Midbrain (tissue), 1 donor: ENCODE data around the gene GPR161.
A peak's percentile ranks its signal among the peaks of the same experiment; 100 is the strongest.
"Not testable (repeated sequence)": the region's sequence is repeated elsewhere in the genome, so short reads cannot be mapped to it uniquely, and the experiment has no call there.

Experiments used
- DNase-seq: peaks from one replicate; lab custom pipeline; 2025; lab: John Stamatoyannopoulos, UW

GPR161 gene

DNA sequence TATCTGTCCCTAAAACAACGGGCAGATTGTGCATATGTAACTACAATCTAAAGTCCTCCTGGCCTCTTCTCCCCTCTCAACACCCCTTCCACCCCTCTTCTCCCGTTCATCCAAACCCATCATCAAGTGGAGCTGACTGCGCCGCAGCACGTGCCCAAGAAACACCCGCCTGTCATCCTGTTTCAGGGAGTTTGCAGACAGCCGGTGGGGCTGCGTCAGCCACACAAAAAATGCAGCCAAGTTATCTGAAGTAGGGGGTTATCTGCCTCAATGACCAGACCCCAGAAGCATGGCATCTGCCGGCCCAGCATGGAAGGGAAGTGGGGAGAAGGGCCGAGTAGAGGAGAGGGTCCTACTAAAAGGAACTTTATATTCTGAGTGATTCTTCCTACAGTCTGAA lies 49.0 kb downstream of the GPR161 start:
- no peak for DNase-seq

DNA sequence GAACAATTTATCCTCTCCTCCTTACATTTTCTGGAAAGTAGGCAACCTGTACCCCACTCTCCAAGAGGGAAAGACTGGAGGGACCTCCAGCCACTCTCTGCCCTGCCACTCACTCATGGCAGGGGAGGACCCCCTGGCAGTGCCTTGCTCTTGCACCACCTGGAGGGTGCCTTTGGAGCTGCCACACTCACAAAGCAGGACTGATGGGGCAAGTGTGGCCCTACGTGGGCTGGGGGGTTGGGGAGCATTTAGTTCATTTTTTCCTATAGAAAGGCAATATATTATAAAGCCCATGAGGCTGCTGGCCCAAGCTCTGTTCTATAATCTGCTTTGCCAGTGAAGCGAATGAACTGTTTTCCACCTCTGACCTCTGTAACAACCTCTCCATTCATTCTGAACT lies 50.3 kb downstream of the GPR161 start:
- no peak for DNase-seq

- peak; percentile 54 for DNase-seq
These were observed 51.3 kb downstream of the GPR161 start for GRCh38 chr1:168085401-168085872.

GRCh38 chr1:168084396-168085231 lies 52.1 kb downstream of the GPR161 start:
- DNase-seq, result peak; percentile 29

DNA sequence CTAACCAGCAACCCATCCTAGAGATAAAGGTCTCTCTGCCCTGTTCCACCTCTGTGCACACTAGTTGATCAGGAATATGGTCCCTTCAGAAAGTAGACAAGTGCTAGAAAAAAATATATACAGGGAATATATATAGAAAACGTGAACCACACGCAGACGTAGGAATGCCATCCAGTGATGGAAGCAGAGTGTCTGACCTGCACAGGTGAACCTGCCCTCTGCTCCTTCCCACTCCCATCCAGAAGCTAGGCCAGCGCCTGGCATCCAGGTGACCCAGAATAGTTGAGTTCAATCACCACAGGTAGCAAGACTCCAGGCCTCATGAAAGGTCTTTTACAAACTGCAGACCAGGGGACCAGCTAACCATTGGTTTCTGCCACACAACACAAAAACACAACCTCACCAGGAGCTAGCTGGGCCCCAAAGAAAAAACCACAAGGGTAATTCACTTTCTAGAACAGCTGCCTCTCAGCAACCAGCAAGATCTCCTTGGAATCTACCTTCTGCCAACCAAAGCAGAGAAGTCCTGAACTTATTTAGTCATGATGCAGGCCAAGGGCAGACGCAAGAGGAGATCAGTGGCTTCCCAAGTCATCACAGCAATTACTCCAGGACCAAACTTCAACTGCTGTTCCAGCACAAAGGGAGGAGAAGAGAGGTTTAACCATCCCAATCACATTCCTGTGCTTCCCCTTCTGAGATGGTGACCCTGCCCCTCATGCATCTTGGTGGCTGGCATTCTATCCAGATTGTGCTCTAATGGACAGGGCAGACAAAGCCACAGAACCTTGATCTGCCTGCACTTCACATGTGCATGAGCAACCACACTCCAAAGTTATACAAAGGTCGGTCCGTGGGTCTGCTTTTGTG lies 53.0 kb downstream of the GPR161 start:
- DNase-seq, result no peak

DNA sequence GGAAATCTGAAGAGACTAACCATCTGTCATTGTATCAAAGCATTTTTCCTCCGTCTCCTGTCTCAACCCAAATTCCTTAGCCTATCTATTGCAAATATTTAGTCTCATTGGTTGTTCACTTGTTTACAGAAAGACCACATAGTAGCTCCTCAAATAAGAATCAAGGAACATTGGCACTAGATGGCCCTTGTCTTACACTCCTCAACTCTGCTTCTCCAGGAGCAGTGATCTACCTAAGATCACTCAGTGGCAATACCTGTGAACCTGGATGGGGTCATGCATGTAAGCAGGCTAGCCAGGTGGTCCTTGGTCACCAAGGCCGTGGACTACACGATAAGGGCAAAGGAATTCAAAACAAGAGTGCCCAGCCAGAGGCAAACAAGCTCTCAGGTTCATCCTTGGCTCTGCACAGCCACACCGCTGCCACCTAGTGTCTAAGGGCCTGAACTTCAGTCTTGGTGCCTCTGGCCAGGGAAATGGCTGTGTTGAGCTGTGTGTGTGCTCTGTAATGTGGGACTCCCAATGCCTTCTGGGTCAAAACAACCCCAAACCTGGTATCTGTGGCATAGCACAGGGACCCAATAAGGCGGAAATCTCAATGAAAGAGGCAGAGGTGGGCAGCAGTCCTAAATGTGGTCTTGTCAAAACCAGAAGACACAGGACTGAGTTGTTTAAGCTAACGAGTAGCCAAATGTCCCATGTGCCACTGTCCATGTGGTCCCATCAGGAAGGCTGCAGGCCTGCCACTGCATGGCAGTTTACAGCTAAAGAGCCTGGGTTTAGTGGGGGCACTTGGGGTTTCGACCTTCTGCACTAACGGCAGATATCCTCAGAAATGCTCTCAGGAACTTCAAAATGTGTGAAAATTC lies 54.5 kb downstream of the GPR161 start:
- peak; percentile 71 for DNase-seq

- no peak for DNase-seq
These were observed 55.2 kb downstream of the GPR161 start for GRCh38 chr1:168081373-168082007.

DNA sequence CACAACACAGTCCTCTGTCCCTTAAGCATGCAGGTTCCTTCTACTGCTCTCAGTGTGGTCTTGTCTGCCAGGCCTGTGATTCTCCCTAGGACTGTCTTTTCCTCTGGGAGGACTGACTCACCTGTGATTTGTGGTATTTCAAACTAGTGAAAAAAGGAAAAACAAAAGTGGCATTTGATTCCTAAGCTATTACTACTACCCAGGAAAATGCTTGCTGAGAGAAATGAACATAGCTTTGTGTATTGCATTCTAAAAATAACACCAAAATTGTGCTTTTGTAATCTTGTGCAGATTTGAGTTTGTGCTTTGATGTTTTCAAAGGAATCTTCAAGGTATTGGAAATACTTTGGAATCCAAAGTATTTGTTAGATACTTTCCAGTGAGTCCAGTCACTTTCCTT lies 57.0 kb downstream of the GPR161 start:
- DNase-seq, result no peak

DNA sequence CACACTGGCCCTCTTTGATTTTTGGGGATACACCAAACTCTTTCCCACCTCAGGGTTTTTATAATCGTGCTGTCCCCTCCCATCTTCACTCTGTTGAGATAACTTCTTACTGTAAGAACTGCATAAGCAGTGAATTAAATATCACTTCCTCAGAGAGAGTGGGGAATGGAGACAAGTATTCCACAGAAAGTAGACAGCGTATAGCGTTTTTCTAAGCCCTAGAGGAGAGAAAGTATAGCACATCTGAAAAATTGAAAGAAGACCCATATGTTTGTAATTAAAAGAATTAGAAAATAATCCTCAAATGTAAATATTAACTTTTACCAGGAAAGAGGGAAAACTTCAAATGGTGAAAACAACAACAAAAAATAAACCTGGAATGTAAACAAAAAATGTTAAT lies 67.3 kb downstream of the GPR161 start:
- DNase-seq, result no peak

DNA sequence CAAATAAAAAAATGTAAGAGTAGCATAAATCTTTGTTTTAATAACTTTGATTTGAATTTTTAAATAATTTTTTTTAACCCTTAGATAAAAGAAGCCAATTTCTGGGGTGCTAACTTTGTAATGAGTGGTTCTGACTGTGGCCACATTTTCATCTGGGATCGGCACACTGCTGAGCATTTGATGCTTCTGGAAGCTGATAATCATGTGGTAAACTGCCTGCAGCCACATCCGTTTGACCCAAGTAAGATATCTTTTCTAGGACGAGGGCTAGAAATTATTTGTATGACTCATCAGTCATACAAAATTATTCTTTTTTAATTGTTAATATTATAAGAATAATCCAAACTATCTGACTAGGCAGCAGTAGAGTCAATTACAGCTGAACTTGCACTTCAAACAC lies 71.2 kb downstream of the GPR161 start:
- DNase-seq, result no peak

GRCh38 chr1:168064216-168064615 lies 72.5 kb downstream of the GPR161 start:
- DNase-seq, result no peak

DNA sequence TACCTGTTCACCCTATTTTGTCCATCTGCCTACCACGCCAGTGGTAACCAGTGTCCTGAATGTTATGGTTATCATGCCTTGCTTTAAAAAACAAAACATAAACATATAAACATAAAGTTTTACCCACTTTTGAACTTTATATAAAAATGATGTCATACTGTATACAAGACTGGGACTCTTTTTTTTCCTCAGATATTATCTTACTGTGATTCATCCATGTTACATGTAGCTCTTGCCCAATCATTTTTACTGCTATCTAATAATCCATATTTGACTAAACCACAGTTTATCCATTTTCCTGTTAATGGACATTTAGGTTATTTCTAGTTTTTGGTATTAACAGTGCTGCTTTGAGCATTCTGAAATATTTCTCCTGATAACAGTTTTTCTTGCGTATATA lies 78.8 kb downstream of the GPR161 start:
- no peak for DNase-seq

- no peak for DNase-seq
These were observed 79.4 kb downstream of the GPR161 start for GRCh38 chr1:168057355-168057754.

DNA sequence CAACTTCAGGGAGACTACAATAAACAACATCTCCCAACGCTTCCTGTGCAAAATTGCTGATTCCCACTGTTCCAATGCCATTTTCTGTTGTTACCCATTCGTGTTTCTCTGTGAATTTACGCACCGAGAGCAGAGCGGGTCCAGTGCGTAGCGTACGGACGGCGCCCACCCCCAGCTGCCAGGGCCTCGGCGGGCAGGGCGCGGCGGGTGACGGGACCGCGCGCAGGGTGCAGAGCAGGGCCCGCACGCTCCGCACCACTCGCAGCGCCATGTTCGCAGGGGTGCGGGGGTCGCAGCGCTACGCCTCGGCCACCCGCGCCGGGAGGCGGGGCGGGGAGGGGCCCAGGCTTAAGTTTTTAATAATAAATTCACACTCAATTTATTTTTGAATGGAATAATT lies 80.6 kb downstream of the GPR161 start:
- DNase-seq, result not testable (repeated sequence)

DNA sequence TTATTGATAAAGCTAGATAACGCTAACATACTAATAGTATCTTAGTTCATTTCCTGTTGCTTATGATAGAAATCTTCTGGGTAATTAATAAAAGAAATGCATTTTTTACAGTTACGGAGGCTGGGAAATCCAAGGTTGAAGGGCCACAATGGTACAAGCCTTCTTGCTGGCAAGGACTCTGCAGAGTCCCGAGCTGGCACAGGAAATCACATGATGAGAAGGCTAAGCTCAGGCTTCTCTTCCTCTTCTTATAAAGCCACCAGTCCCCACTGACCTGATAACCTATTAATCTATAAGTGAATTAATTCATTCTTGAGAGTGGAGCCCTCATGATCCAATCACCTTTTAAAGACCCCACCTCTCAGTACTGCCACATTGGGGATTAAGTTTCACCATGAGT lies 82.6 kb downstream of the GPR161 start:
- DNase-seq, result peak; percentile 16

- no peak for DNase-seq
These were observed 83.0 kb downstream of the GPR161 start for GRCh38 chr1:168053681-168054080.

DNA sequence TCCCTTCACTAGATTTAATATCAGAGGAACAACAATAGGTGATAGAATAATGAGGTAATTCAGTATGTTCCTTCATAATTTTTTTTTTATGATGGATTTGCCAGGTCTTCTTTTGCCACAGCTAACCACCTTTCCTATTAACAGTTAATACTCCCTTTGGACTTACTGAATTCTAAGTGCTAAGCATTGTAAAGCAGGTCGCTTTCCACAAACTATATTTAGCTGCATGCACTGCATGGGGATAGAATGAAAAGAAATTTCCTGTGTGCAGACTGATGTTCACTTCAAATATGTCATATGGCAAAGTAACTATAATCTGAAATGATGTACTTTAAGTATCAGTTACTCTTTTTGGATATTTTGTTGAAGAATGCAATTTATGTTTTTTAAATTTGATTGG lies 85.8 kb downstream of the GPR161 start:
- no peak for DNase-seq

GRCh38 chr1:168050307-168050706 lies 86.4 kb downstream of the GPR161 start:
- no peak for DNase-seq

DNA sequence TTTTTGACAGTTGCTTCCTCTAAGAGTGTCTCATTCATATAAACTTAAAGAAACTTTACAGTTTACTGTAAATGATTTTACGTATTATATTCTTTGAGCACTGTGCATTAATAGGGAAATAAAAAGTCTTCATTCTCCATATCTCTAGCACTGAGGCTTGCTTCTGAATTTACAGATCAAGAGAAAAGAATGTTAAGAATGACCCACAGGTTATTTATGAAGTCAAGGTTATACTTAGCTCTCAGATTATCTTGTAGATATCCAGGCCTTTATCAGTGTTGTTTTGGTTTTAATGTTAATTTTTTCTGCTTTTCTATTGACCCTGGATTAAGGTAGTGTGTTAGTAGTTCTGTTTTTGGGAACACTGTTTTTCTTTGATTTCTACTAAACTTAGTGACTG lies 91.4 kb downstream of the GPR161 start:
- no peak for DNase-seq

- no peak for DNase-seq
These were observed 94.4 kb downstream of the GPR161 start for GRCh38 chr1:168042362-168042761.

DNA sequence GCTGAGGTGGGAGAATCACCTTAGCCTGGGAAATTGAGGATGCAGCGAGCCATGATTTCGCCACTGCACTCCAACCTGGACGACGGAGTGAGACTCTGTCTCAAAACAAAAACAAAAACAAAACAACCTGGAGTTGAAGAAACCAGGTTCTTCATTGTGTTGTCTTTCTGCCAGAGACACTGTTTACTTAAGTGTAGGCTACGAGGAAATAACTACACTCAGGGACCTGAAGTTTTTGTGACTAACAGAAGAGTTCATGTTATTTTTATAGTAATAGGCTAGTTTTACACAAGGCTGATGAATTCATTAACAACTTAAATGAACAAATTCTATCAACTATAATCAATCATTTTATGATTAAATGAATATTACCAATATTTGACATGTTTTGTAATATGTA lies 101.4 kb downstream of the GPR161 start:
- DNase-seq, result no peak

- no peak for DNase-seq
These were observed 104.7 kb downstream of the GPR161 start for GRCh38 chr1:168032029-168032428.
